Stimulated activated naive CD4-positive, alpha-beta T cell (primary cell): ENCODE results near the gene TRH.
A peak's percentile ranks its signal among the peaks of the same experiment; 100 is the strongest.
"Not testable (repeated sequence)": the region's sequence is repeated elsewhere in the genome, so short reads cannot be mapped to it uniquely, and the experiment has no call there.

Experiments
- DNase-seq, 6 experiments: peaks; one replicate each; lab custom pipeline; 2025; lab: John Stamatoyannopoulos, UW

The TRH gene

GRCh38 chr3:129965937-129966336 lies 8.6 kb upstream of the TRH start:
- no peak for DNase-seq

- DNase-seq = no peak
These were observed 7.6 kb upstream of the TRH start for GRCh38 chr3:129966876-129967275.

GRCh38 chr3:129967761-129968160 lies 6.8 kb upstream of the TRH start:
- no peak for DNase-seq

GRCh38 chr3:129971351-129972052 lies 3.0 kb upstream of the TRH start:
- no peak for DNase-seq

- no peak for DNase-seq
These were observed 2.2 kb upstream of the TRH start for GRCh38 chr3:129972301-129972700.

GRCh38 chr3:129973853-129974563 lies 512 bp upstream of the TRH start:
- DNase-seq = no peak

GRCh38 chr3:129974833-129975704 lies 549 bp downstream of the TRH start:
- DNase-seq = peak in 2 of 6 experiments; percentile 4 to 12

- no peak for DNase-seq
These were observed 1.2 kb downstream of the TRH start for GRCh38 chr3:129975705-129976048.

GRCh38 chr3:129976286-129976685 lies 1.8 kb downstream of the TRH start:
- DNase-seq = no peak

GRCh38 chr3:129978123-129978522 lies 3.6 kb downstream of the TRH start:
- no peak for DNase-seq

GRCh38 chr3:129979905-129980304 lies 5.4 kb downstream of the TRH start:
- DNase-seq = no peak

- no peak for DNase-seq
These were observed 9.0 kb downstream of the TRH start for GRCh38 chr3:129983561-129983960.

- DNase-seq = no peak
These were observed 9.6 kb downstream of the TRH start for GRCh38 chr3:129984125-129984524.

- no peak for DNase-seq
These were observed 10.6 kb downstream of the TRH start for GRCh38 chr3:129985113-129985512.

GRCh38 chr3:129988429-129988828 lies 13.9 kb downstream of the TRH start:
- no peak for DNase-seq

GRCh38 chr3:129989414-129989813 lies 14.9 kb downstream of the TRH start:
- DNase-seq = no peak

GRCh38 chr3:129992781-129993180 lies 18.3 kb downstream of the TRH start:
- no peak for DNase-seq

GRCh38 chr3:129994883-129995559 lies 20.5 kb downstream of the TRH start:
- no peak for DNase-seq

GRCh38 chr3:129996073-129996472 lies 21.6 kb downstream of the TRH start:
- DNase-seq = no peak

- DNase-seq = not testable (repeated sequence)
These were observed 24.7 kb downstream of the TRH start for GRCh38 chr3:129999176-129999575.

- DNase-seq = peak; percentile 11 to 78 (median 50)
These were observed 28.4 kb downstream of the TRH start for GRCh38 chr3:130002666-130003598.
